HepG2 (cell line): ENCODE measurements around the gene ZMYND8. TPM values are rescaled to one million over a fixed set of nuclear protein-coding genes. Genes with fewer than 3 reads are reported as not detected.
A peak's percentile ranks its signal among the peaks of the same experiment; 100 is the strongest.

Source experiments
- ATAC-seq: fragments of 200-7000 bp; cut with Tn5 transposase; 3 replicates; pipeline ENCODE4 v1.9.1; 2020; ENCODE audit warnings: mild to moderate bottlenecking, moderate library complexity
- BruUV-seq: library from RNA; stranded (reverse); fragments of 400-500 nt; replicated peaks from 2 replicates; lab custom pipeline; 2021; lab: Mats Ljungman, UMichigan
- CTCF ChIA-PET: fragments of 300-600 bp; formaldehyde crosslinking; extraction: SDS; loops from one replicate; lab custom pipeline; 2021; ENCODE audit warnings: low total read pairs, inconsistent platforms, low intra/inter-chr PET ratio; lab: Yijun Ruan, JAX
- POLR2A ChIA-PET: fragments of 350-600 bp; sonication (Branson Sonifier 250); formaldehyde crosslinking; loops from one replicate; lab custom pipeline; 2020; ENCODE audit warnings: antibody characterized with exemption, inconsistent platforms; lab: Yijun Ruan, JAX
- DNase-seq: peaks from one replicate; pipeline ENCODE4 v3.0.0-alpha.2; 2015; ENCODE audit warnings: low spot score
- FAIRE-seq: peaks from 3 replicates; lab custom pipeline; 2011; peaks lifted over from hg19 to GRCh38; lab: Jason Lieb, UNC
- H2AFZ ChIP-seq: one replicate; pipeline ENCODE4 v1.6.1; 2011; ENCODE audit warnings: low read length, inconsistent platforms
- H3K27ac ChIP-seq: fragments of 300-600 bp; 3 replicates; pipeline ENCODE4 v1.8.0; 2011; ENCODE audit warnings: mixed run types, mild to moderate bottlenecking, mixed read lengths, low read length, inconsistent platforms; ENCODE audit not compliant: insufficient read depth; ENCODE audit errors: extremely low read length
- H3K27me3 ChIP-seq, 2 experiments: fragments of 200-600 bp in 1 of 2; 2 replicates in 1 of 2; 3 replicates in 1 of 2; pipeline versions ENCODE4 v1.6.0 to v1.8.0; 2011; ENCODE audit warnings: low read length in 2 of 2, mild to moderate bottlenecking in 2 of 2, moderate library complexity in 2 of 2, inconsistent platforms in 1 of 2; ENCODE audit not compliant: insufficient read depth in 2 of 2, control insufficient read depth in 1 of 2
- H3K36me3 ChIP-seq, 2 experiments: fragments of 200-600 bp in 1 of 2; replicated peaks in 1 of 2; 2 replicates in 1 of 2; 3 replicates in 1 of 2; pipeline versions ENCODE4 v1.5.1 to v1.8.0; 2011; ENCODE audit warnings: low read length in 2 of 2, inconsistent platforms in 1 of 2; ENCODE audit not compliant: insufficient read depth in 2 of 2, control insufficient read depth in 1 of 2
- H3K4me1 ChIP-seq: 2 replicates; pipeline ENCODE4 v1.5.1; 2012; ENCODE audit warnings: low read length, inconsistent platforms; ENCODE audit not compliant: insufficient read depth
- H3K4me2 ChIP-seq: 2 replicates; pipeline ENCODE4 v1.6.0; 2011; ENCODE audit warnings: low read depth, low read length, inconsistent platforms
- H3K4me3 ChIP-seq, 3 experiments: fragments of 200-600 bp in 1 of 3; sonication (generic), shearing (Covaris generic) in 1 of 3; replicated peaks in 1 of 3; 2 replicates each; pipeline ENCODE4 v1.5.1; 2011 to 2016; ENCODE audit warnings: low read length in 3 of 3, inconsistent platforms in 2 of 3, low read depth in 2 of 3, mild to moderate bottlenecking in 2 of 3, control low read depth in 1 of 3, mixed read lengths in 1 of 3; ENCODE audit not compliant: insufficient read depth in 1 of 3
- H3K79me2 ChIP-seq: one replicate; pipeline ENCODE4 v1.6.1; 2011; ENCODE audit warnings: low read length, inconsistent platforms; ENCODE audit not compliant: insufficient read depth
- H3K9ac ChIP-seq: 2 replicates; pipeline ENCODE4 v1.6.0; 2011; ENCODE audit warnings: mild to moderate bottlenecking, low read depth, low read length, inconsistent platforms; ENCODE audit not compliant: insufficient read depth
- H3K9me3 ChIP-seq: 2 replicates; pipeline ENCODE4 v1.5.1; 2012; ENCODE audit warnings: mild to moderate bottlenecking, low read length
- H4K20me1 ChIP-seq: 2 replicates; pipeline ENCODE4 v1.6.0; 2011; ENCODE audit warnings: inconsistent platforms, mild to moderate bottlenecking, low read length, moderate library complexity; ENCODE audit not compliant: insufficient read depth
- AGO2 ChIP-seq: fragments of 200-400 bp; formaldehyde crosslinking; optimal IDR thresholded peaks from 2 replicates; pipeline ENCODE3; 2017; ENCODE audit warnings: mild to moderate bottlenecking, low read depth, low read length, moderate library complexity
- ATF7 ChIP-seq, 2 experiments: fragments of 450-650 bp in 1 of 2; sonication (generic) in 1 of 2; formaldehyde crosslinking in 1 of 2; IDR thresholded peaks; 2 replicates each; pipeline versions ENCODE4 v1.4.0 to v1.6.1; 2016 to 2020; ENCODE audit warnings: antibody characterized with exemption in 1 of 2, mild to moderate bottlenecking in 1 of 2, missing genetic modification reagents in 1 of 2
- BATF2 ChIP-seq: sonication (generic); formaldehyde crosslinking; IDR thresholded peaks from 2 replicates; pipeline ENCODE4 v1.8.0; 2022; ENCODE audit warnings: mild to moderate bottlenecking, missing genetic modification reagents, moderate library complexity
- PHB2 ChIP-seq: fragments of 450-650 bp; IDR thresholded peaks from 2 replicates; pipeline ENCODE4 v1.6.1; 2018; ENCODE audit not compliant: partially characterized antibody
- ZNF318 ChIP-seq: sonication (generic); formaldehyde crosslinking; IDR thresholded peaks from 2 replicates; pipeline ENCODE4 v1.4.0; 2020; ENCODE audit warnings: mild to moderate bottlenecking, missing genetic modification reagents
- ZNF546 ChIP-seq: sonication (generic); formaldehyde crosslinking; conservative IDR thresholded peaks from 2 replicates; pipeline ENCODE4 v1.8.1; 2023; ENCODE audit warnings: mild to moderate bottlenecking, missing genetic modification reagents
- ZNF687 ChIP-seq: sonication (generic); formaldehyde crosslinking; IDR thresholded peaks from 2 replicates; pipeline ENCODE4 v1.5.1; 2020; ENCODE audit warnings: mild to moderate bottlenecking, missing genetic modification reagents, moderate library complexity
- ZNF879 ChIP-seq: sonication (generic); formaldehyde crosslinking; IDR thresholded peaks from 2 replicates; pipeline ENCODE4 v1.8.1; 2023; ENCODE audit warnings: missing genetic modification reagents
- WGBS: methylation state at CpG from one replicate; pipeline ENCODE4 v1.1.6; 2017; ENCODE audit warnings: low lambda C conversion rate; 5-methylcytosine and 5-hydroxymethylcytosine counted together
- in situ Hi-C: cut with HindIII; loops from 2 replicates; pipeline ENCODE4 v1.10.0; 2017; ENCODE audit warnings: low pct_unique_long_range_greater_than_20kb; ENCODE audit not compliant: extremely low pct_ligation_motif_present
- intact Hi-C: fragments of 100-400 bp; cut with micrococcal nuclease; formaldehyde crosslinking; loops from one replicate; pipeline ENCODE4 v1.10.0; 2022; ENCODE audit not compliant: unreplicated experiment
- polyA plus RNA-seq, 8 experiments: library from polyadenylated mRNA; depleted of rRNA in 3 of 8; stranded (reverse) in 7 of 8; unstranded in 1 of 8; fragments of >200 nt; fragmentation: Illumina TruSeq in 4 of 8; extraction: Trizol in 4 of 8; gene quantifications; 2 replicates each; pipeline versions ENCODE4 v1.2.1 to v1.2.3, GENCODE V29; 2011 to 2016; ENCODE audit warnings: low read depth in 4 of 8, missing spikeins in 1 of 8, mixed read lengths in 1 of 8; ENCODE audit not compliant: insufficient read depth in 1 of 8
- total RNA-seq, 5 experiments: library from RNA; depleted of rRNA; stranded (reverse); fragments of >200 nt; fragmentation: Illumina TruSeq; extraction: Trizol; gene quantifications; 2 replicates each; pipeline ENCODE4 v1.2.3, GENCODE V29; 2016; ENCODE audit warnings: low read depth in 1 of 5

The ZMYND8 gene
- total and polyA plus RNA-seq, 2 of the 13 experiments (the other 11 are each of a cell fraction or from before 2014, with no cell fraction given) = 53.9 to 84.7 TPM

- TF ChIP-seq ATF7 (IDR thresholded peaks at IDR 0.05) (no peak), ATF7 (CRISPR knock-in tag; IDR thresholded peaks at IDR 0.05) (no peak), BATF2 (CRISPR knock-in tag) (no peak), PHB2 (no peak), ZNF687 (CRISPR knock-in tag) (peak; percentile 8; the same call in 1 of the 2 replicates), ZNF546 (CRISPR knock-in tag) (no peak), AGO2 (peak; percentile 35)
These were observed 135.4 kb downstream of the ZMYND8 start (continued) for GRCh38 chr20:47221036-47221625.

- in situ Hi-C loops (no loop called here), intact Hi-C loops (loop anchor here (1.0 kb wide), 1 partner anchor 164 kb away; no protein-coding TSS in a partner anchor)
- WGBS = 91% methylated on average over 8 of the region's 8 CpGs
- no peak overlapping the region for H3K9ac ChIP-seq
- peaks cover 6% of the 10 kb centered on the region for H3K79me2 ChIP-seq
- H3K27ac ChIP-seq = no peak overlapping the region
- H3K4me2 ChIP-seq = no peak overlapping the region
- H3K36me3 ChIP-seq = peaks cover 67 to 89% of the 10 kb centered on the region in 2 experiments
- H3K4me3 ChIP-seq = no peak overlapping the region
- no peaks in the 10 kb centered on the region; a peak in 1 of 5 replicates for H3K27me3 ChIP-seq
- peaks cover 15% of the 10 kb centered on the region for H3K4me1 ChIP-seq
- no peak for FAIRE-seq
- POLR2A ChIA-PET = no interaction called here
- CTCF ChIA-PET = interaction anchor here (1.7 kb wide), 2 partner anchors 24 to 164 kb away, joined by 5 to 13 read pairs; no protein-coding TSS in a partner anchor
- peak; percentile 60 for ATAC-seq
- BruUV-seq = no TSS peak
- H2AFZ ChIP-seq = no peak overlapping the region
- H3K9me3 ChIP-seq = no peaks in the 10 kb centered on the region
- peak; percentile 61 for DNase-seq
- peaks cover 15% of the 10 kb centered on the region; the same call in 1 of the 2 replicates for H4K20me1 ChIP-seq
- TF ChIP-seq ZNF879 (CRISPR knock-in tag) (no peak), ZNF318 (CRISPR knock-in tag) (peak; percentile 54; the same call in 1 of the 2 replicates)
These were observed 136.3 kb downstream of the ZMYND8 start for GRCh38 chr20:47220161-47220582.
